GM23338 (cell line): ENCODE data around the gene TSPAN3. TPM values are rescaled to one million over a fixed set of nuclear protein-coding genes. Genes with fewer than 3 reads are reported as not detected.

Experiments used
- ATAC-seq: fragments of 200-7000 bp; cut with Tn5 transposase; 3 replicates; pipeline ENCODE4 v1.9.1; 2020
- DNase-seq: peaks from one replicate; pipeline ENCODE4 v3.0.0-alpha.2; 2015; ENCODE audit warnings: low spot score
- H2AFZ ChIP-seq: fragments of 200-600 bp; sonication (generic); 2 replicates; pipeline ENCODE4 v1.8.0; 2016; ENCODE audit warnings: antibody characterized with exemption, mild to moderate bottlenecking, moderate library complexity
- H3F3A ChIP-seq: fragments of 200-600 bp; sonication (generic); replicated peaks from 2 replicates; pipeline ENCODE4 v1.8.0; 2017; ENCODE audit warnings: antibody characterized with exemption, mixed run types, low read depth
- H3K27ac ChIP-seq: fragments of 200-600 bp; sonication (generic); 2 replicates; pipeline ENCODE4 v1.6.1; 2016; ENCODE audit warnings: low read depth
- H3K27me3 ChIP-seq: fragments of 200-600 bp; sonication (generic); 2 replicates; pipeline ENCODE4 v1.8.0; 2016; ENCODE audit warnings: mild to moderate bottlenecking, mixed run types, moderate library complexity; ENCODE audit not compliant: insufficient read depth
- H3K36me3 ChIP-seq: fragments of 200-600 bp; sonication (generic); 2 replicates; pipeline ENCODE4 v1.8.0; 2016; ENCODE audit warnings: mild to moderate bottlenecking; ENCODE audit not compliant: insufficient read depth
- H3K4me1 ChIP-seq: fragments of 200-600 bp; sonication (generic); 2 replicates; pipeline ENCODE4 v1.8.0; 2016; ENCODE audit warnings: mild to moderate bottlenecking, moderate library complexity; ENCODE audit not compliant: insufficient read depth
- H3K4me2 ChIP-seq: fragments of 200-600 bp; sonication (generic); 2 replicates; pipeline ENCODE4 v1.7.1; 2017; ENCODE audit warnings: mixed run types
- H3K4me3 ChIP-seq: fragments of 200-600 bp; sonication (generic); 2 replicates; pipeline ENCODE4 v1.6.1; 2016; ENCODE audit warnings: mixed run types
- H3K79me2 ChIP-seq: fragments of 200-600 bp; sonication (generic); replicated peaks from 2 replicates; pipeline ENCODE4 v1.8.0; 2017; ENCODE audit warnings: mild to moderate bottlenecking; ENCODE audit not compliant: insufficient read depth
- H3K9me2 ChIP-seq: fragments of 200-600 bp; sonication (generic); 2 replicates; pipeline ENCODE4 v1.8.0; 2017; ENCODE audit not compliant: insufficient read depth
- H4K20me1 ChIP-seq: fragments of 200-600 bp; sonication (generic); replicated peaks from 2 replicates; pipeline ENCODE4 v1.8.0; 2017; ENCODE audit warnings: mild to moderate bottlenecking; ENCODE audit not compliant: insufficient read depth
- H3K27ac Mint-ChIP-seq: 2 replicates; pipeline ENCODE4 v1.8.0; 2020; ENCODE audit warnings: inconsistent platforms, mild to moderate bottlenecking, moderate library complexity, mixed read lengths
- H3K27me3 Mint-ChIP-seq: 3 replicates; pipeline ENCODE4 v1.8.0; 2022; ENCODE audit warnings: low read depth, mild to moderate bottlenecking, moderate library complexity, mixed read lengths, inconsistent platforms; ENCODE audit not compliant: insufficient read depth, poor library complexity
- H3K36me3 Mint-ChIP-seq: 3 replicates; pipeline ENCODE4 v1.8.0; 2021; ENCODE audit warnings: low read depth, mild to moderate bottlenecking, inconsistent platforms, moderate library complexity, mixed read lengths
- H3K4me1 Mint-ChIP-seq: 3 replicates; pipeline ENCODE4 v1.8.0; 2020; ENCODE audit warnings: mild to moderate bottlenecking, inconsistent platforms, mixed read lengths
- H3K4me3 Mint-ChIP-seq: 3 replicates; pipeline ENCODE4 v1.8.0; 2021; ENCODE audit warnings: moderate library complexity, mild to moderate bottlenecking, inconsistent platforms, mixed read lengths
- H3K9me3 Mint-ChIP-seq: 3 replicates; pipeline ENCODE4 v1.8.0; 2020; ENCODE audit warnings: moderate library complexity, mild to moderate bottlenecking, inconsistent platforms, mixed read lengths
- CREB1 ChIP-seq: fragments of 250-450 bp; sonication (Bioruptor Pico); IDR thresholded peaks from 2 replicates; pipeline ENCODE4 v1.5.0; 2020; ENCODE audit warnings: low read depth, mild to moderate bottlenecking, moderate library complexity
- EZH2 ChIP-seq: fragments of 200-600 bp; sonication (generic); IDR thresholded peaks from one replicate; pipeline ENCODE4 v1.8.0; 2017; ENCODE audit warnings: antibody characterized with exemption, mild to moderate bottlenecking, low read depth; ENCODE audit not compliant: unreplicated experiment
- NANOG ChIP-seq: IDR thresholded peaks from 2 replicates; pipeline ENCODE4 v1.6.1; 2016; ENCODE audit warnings: antibody characterized with exemption, borderline replicate concordance
- STAT1 ChIP-seq: IDR thresholded peaks from one replicate; pipeline ENCODE4 v1.6.1; 2016; ENCODE audit warnings: antibody characterized with exemption; ENCODE audit not compliant: unreplicated experiment
- ZNF114 ChIP-seq: fragments of 250-450 bp; sonication (Bioruptor Pico); IDR thresholded peaks from 2 replicates; pipeline ENCODE4 v1.5.0; 2020; ENCODE audit warnings: mild to moderate bottlenecking, moderate library complexity
- ZNF331 ChIP-seq: fragments of 250-450 bp; sonication (Bioruptor Pico); IDR thresholded peaks from 2 replicates; pipeline ENCODE4 v1.5.0; 2020; ENCODE audit warnings: low read depth, mild to moderate bottlenecking, moderate library complexity
- polyA plus RNA-seq: library from polyadenylated mRNA; unstranded; fragments of >200 nt; fragmentation: Nextera tagmentation; extraction: Ambion mirVana; gene quantifications from 2 replicates; pipeline ENCODE4 v1.2.1, GENCODE V29; 2016
- total RNA-seq: library from RNA; depleted of rRNA; stranded (reverse); fragments of >200 nt; shearing (Covaris generic); gene quantifications from 2 replicates; pipeline ENCODE4 v1.2.3, GENCODE V29; 2014
- TF ChIP-seq, protein P1 (sequence below): IDR thresholded peaks from 2 replicates; pipeline ENCODE4 v1.6.1; 2016; ENCODE audit warnings: antibody characterized with exemption
- TF ChIP-seq, protein P2 (sequence below), 2 experiments: fragments of 200-600 bp in 1 of 2; sonication (generic) in 1 of 2; conservative IDR thresholded peaks; 2 replicates each; pipeline versions ENCODE4 v1.5.1 to v1.6.1; 2016 to 2017; ENCODE audit warnings: antibody characterized with exemption in 2 of 2, low read depth in 2 of 2, mild to moderate bottlenecking in 2 of 2, moderate library complexity in 1 of 2
- TF ChIP-seq, protein P3 (sequence below): fragments of 250-450 bp; sonication (Bioruptor Pico); IDR thresholded peaks from 2 replicates; pipeline ENCODE4 v1.5.0; 2020; ENCODE audit warnings: mild to moderate bottlenecking, moderate library complexity
- TF ChIP-seq, protein P4 (sequence below): IDR thresholded peaks from one replicate; pipeline ENCODE4 v1.6.1; 2018; ENCODE audit warnings: antibody characterized with exemption; ENCODE audit not compliant: unreplicated experiment

Gene TSPAN3
- total and polyA plus RNA-seq, 2 experiments from 2014 or later = 72.5 to 159 TPM

DNA sequence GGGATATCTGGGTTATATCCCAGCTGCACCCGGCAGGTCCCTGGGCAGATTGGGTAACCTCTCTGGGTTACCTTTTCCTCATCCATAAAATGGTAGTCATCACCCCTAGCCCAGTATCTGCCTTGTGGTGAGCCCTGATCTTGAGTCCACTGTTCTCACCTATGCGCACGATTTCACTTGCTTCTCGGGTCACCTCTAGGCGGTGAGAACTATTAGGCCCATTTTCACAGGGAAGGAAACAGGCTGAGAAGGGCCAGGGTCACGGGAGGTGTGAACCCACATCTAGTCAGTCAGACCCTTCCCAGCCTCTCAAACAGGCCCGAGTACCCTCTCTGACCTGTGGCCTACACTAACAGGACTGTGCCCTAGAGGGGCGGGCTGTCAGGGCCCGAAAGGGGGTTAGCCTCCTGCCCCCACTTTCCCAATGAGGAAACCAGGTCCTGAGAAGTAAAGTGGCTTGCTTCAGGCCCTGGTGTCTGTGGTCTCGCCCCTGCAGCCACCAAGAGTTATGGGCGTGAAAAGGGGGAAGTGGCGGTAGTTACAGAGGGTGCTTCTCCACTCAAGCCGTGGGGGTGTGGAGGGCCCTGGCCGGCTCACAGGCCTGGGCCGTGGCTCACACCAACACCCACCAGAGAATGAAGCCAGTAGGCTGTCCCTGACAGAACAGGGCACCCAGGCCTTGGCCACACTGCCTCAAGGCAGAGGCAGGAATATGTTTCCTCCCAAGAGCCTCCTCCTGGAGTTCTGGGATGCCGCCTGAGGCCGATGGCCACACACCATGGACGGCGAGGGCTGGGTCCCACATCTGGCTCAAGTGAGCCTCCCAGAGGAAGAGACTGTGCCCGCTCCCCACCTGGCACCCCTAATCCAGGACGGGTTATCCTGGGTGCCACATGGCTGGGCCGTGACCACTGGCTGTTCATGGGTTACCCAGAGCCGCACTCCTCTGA is 56.5 kb downstream of the TSPAN3 start:
- Mint-ChIP-seq H3K4me3 (no peak overlapping the region), H3K36me3 (no peaks in the 10 kb centered on the region), H3K9me3 (no peaks in the 10 kb centered on the region), H3K27me3 (peaks cover 10% of the 10 kb centered on the region), H3K4me1 (no peaks in the 10 kb centered on the region; the same call in 2 of the 3 replicates), H3K27ac (no peak overlapping the region)
- H3K4me2 ChIP-seq = no peak overlapping the region
- H3K27ac ChIP-seq = no peak overlapping the region
- no peak for DNase-seq
- H3K4me3 ChIP-seq = no peak overlapping the region
- no peaks in the 10 kb centered on the region for H4K20me1 ChIP-seq
- no peaks in the 10 kb centered on the region for H3K27me3 ChIP-seq
- H2AFZ ChIP-seq = no peak overlapping the region
- no peaks in the 10 kb centered on the region for H3K79me2 ChIP-seq
- ATAC-seq = no peak
- no peak for TF ChIP-seq EZH2
- TF ChIP-seq, protein P1, sequence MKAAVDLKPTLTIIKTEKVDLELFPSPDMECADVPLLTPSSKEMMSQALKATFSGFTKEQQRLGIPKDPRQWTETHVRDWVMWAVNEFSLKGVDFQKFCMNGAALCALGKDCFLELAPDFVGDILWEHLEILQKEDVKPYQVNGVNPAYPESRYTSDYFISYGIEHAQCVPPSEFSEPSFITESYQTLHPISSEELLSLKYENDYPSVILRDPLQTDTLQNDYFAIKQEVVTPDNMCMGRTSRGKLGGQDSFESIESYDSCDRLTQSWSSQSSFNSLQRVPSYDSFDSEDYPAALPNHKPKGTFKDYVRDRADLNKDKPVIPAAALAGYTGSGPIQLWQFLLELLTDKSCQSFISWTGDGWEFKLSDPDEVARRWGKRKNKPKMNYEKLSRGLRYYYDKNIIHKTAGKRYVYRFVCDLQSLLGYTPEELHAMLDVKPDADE = no peak
- TF ChIP-seq, protein P2, sequence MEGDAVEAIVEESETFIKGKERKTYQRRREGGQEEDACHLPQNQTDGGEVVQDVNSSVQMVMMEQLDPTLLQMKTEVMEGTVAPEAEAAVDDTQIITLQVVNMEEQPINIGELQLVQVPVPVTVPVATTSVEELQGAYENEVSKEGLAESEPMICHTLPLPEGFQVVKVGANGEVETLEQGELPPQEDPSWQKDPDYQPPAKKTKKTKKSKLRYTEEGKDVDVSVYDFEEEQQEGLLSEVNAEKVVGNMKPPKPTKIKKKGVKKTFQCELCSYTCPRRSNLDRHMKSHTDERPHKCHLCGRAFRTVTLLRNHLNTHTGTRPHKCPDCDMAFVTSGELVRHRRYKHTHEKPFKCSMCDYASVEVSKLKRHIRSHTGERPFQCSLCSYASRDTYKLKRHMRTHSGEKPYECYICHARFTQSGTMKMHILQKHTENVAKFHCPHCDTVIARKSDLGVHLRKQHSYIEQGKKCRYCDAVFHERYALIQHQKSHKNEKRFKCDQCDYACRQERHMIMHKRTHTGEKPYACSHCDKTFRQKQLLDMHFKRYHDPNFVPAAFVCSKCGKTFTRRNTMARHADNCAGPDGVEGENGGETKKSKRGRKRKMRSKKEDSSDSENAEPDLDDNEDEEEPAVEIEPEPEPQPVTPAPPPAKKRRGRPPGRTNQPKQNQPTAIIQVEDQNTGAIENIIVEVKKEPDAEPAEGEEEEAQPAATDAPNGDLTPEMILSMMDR (conservative IDR thresholded peaks at IDR 0.05; ENCODE audit: low read depth in 2 of 2) = no peak
- TF ChIP-seq CREB1 (CRISPR knock-in tag) = no peak
- no peak for TF ChIP-seq STAT1
- TF ChIP-seq ZNF114 = no peak
- no peak for TF ChIP-seq ZNF331 (CRISPR knock-in tag)
- TF ChIP-seq, protein P3, sequence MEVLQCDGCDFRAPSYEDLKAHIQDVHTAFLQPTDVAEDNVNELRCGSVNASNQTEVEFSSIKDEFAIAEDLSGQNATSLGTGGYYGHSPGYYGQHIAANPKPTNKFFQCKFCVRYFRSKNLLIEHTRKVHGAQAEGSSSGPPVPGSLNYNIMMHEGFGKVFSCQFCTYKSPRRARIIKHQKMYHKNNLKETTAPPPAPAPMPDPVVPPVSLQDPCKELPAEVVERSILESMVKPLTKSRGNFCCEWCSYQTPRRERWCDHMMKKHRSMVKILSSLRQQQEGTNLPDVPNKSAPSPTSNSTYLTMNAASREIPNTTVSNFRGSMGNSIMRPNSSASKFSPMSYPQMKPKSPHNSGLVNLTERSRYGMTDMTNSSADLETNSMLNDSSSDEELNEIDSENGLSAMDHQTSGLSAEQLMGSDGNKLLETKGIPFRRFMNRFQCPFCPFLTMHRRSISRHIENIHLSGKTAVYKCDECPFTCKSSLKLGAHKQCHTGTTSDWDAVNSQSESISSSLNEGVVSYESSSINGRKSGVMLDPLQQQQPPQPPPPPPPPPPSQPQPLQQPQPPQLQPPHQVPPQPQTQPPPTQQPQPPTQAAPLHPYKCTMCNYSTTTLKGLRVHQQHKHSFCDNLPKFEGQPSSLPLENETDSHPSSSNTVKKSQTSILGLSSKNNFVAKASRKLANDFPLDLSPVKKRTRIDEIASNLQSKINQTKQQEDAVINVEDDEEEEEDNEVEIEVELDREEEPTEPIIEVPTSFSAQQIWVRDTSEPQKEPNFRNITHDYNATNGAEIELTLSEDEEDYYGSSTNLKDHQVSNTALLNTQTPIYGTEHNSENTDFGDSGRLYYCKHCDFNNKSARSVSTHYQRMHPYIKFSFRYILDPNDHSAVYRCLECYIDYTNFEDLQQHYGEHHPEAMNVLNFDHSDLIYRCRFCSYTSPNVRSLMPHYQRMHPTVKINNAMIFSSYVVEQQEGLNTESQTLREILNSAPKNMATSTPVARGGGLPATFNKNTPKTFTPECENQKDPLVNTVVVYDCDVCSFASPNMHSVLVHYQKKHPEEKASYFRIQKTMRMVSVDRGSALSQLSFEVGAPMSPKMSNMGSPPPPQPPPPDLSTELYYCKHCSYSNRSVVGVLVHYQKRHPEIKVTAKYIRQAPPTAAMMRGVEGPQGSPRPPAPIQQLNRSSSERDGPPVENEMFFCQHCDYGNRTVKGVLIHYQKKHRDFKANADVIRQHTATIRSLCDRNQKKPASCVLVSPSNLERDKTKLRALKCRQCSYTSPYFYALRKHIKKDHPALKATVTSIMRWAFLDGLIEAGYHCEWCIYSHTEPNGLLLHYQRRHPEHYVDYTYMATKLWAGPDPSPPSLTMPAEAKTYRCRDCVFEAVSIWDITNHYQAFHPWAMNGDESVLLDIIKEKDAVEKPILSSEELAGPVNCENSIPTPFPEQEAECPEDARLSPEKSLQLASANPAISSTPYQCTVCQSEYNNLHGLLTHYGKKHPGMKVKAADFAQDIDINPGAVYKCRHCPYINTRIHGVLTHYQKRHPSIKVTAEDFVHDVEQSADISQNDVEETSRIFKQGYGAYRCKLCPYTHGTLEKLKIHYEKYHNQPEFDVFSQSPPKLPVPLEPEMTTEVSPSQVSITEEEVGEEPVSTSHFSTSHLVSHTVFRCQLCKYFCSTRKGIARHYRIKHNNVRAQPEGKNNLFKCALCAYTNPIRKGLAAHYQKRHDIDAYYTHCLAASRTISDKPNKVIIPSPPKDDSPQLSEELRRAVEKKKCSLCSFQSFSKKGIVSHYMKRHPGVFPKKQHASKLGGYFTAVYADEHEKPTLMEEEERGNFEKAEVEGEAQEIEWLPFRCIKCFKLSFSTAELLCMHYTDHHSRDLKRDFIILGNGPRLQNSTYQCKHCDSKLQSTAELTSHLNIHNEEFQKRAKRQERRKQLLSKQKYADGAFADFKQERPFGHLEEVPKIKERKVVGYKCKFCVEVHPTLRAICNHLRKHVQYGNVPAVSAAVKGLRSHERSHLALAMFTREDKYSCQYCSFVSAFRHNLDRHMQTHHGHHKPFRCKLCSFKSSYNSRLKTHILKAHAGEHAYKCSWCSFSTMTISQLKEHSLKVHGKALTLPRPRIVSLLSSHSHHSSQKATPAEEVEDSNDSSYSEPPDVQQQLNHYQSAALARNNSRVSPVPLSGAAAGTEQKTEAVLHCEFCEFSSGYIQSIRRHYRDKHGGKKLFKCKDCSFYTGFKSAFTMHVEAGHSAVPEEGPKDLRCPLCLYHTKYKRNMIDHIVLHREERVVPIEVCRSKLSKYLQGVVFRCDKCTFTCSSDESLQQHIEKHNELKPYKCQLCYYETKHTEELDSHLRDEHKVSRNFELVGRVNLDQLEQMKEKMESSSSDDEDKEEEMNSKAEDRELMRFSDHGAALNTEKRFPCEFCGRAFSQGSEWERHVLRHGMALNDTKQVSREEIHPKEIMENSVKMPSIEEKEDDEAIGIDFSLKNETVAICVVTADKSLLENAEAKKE = no peak
- no peak for TF ChIP-seq NANOG
- TF ChIP-seq, protein P4, sequence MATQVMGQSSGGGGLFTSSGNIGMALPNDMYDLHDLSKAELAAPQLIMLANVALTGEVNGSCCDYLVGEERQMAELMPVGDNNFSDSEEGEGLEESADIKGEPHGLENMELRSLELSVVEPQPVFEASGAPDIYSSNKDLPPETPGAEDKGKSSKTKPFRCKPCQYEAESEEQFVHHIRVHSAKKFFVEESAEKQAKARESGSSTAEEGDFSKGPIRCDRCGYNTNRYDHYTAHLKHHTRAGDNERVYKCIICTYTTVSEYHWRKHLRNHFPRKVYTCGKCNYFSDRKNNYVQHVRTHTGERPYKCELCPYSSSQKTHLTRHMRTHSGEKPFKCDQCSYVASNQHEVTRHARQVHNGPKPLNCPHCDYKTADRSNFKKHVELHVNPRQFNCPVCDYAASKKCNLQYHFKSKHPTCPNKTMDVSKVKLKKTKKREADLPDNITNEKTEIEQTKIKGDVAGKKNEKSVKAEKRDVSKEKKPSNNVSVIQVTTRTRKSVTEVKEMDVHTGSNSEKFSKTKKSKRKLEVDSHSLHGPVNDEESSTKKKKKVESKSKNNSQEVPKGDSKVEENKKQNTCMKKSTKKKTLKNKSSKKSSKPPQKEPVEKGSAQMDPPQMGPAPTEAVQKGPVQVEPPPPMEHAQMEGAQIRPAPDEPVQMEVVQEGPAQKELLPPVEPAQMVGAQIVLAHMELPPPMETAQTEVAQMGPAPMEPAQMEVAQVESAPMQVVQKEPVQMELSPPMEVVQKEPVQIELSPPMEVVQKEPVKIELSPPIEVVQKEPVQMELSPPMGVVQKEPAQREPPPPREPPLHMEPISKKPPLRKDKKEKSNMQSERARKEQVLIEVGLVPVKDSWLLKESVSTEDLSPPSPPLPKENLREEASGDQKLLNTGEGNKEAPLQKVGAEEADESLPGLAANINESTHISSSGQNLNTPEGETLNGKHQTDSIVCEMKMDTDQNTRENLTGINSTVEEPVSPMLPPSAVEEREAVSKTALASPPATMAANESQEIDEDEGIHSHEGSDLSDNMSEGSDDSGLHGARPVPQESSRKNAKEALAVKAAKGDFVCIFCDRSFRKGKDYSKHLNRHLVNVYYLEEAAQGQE = no peak
- H3K4me1 ChIP-seq = no peaks in the 10 kb centered on the region
- no peaks in the 10 kb centered on the region for H3K36me3 ChIP-seq
- no peaks in the 10 kb centered on the region for H3F3A ChIP-seq
- H3K9me2 ChIP-seq = no peaks in the 10 kb centered on the region
